GM19239 (cell line): ENCODE measurements around the gene ZNF821.
A peak's percentile ranks its signal among the peaks of the same experiment; 100 is the strongest.

Experiments
- DNase-seq: peaks from one replicate; pipeline ENCODE4 v3.0.0; 2011; ENCODE audit warnings: low spot score; ENCODE audit not compliant: insufficient read length
- FAIRE-seq: peaks from 2 replicates; lab custom pipeline; 2011; peaks lifted over from hg19 to GRCh38; lab: Jason Lieb, UNC

ZNF821 gene

GRCh38 chr16:71904239-71904638 is 20.3 kb upstream of the ZNF821 start:
- DNase-seq = no peak
- no peak for FAIRE-seq

- FAIRE-seq (no peak), DNase-seq (no peak)
Measured at GRCh38 chr16:71903608-71904007, 19.6 kb upstream of the ZNF821 start.

DNA sequence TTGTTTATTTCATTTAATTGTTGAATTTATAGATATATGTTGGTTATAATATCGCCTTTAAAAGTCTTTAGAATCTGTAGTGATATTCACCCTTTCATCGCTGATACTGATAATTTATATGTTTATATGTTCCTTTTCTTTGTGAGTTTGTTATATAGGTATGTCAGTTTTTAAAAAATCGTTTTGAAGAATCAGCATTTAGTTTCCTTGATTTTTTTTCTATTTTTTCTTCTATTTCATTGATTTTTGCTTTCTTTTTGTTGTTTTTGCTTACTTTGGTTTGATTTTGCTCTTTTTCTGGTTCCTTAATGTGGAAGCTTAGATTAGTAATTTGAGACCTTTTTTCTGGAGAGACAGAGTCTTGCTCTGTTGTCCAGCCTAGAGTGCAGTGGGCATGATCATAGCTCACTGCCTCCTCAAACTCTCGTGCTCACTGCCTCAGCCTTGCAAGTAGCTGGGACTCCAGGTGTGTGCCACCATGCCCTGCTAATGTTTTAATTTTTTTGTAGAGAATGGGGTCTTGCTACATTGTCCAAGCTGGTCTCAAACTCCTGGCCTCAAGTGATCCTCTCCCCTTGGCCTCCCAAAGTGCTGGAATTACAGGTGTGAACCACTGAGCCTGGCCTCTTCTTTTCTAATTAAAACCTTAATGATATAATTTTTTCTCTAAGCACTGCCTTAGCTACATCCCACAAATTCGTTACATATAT is 18.8 kb upstream of the ZNF821 start:
- no peak for FAIRE-seq

GRCh38 chr16:71899171-71899570 is 15.2 kb upstream of the ZNF821 start:
- no peak for FAIRE-seq
- no peak for DNase-seq

More for the DNA sequence above, 18.8 kb upstream of the ZNF821 start:
- DNase-seq = no peak

DNA sequence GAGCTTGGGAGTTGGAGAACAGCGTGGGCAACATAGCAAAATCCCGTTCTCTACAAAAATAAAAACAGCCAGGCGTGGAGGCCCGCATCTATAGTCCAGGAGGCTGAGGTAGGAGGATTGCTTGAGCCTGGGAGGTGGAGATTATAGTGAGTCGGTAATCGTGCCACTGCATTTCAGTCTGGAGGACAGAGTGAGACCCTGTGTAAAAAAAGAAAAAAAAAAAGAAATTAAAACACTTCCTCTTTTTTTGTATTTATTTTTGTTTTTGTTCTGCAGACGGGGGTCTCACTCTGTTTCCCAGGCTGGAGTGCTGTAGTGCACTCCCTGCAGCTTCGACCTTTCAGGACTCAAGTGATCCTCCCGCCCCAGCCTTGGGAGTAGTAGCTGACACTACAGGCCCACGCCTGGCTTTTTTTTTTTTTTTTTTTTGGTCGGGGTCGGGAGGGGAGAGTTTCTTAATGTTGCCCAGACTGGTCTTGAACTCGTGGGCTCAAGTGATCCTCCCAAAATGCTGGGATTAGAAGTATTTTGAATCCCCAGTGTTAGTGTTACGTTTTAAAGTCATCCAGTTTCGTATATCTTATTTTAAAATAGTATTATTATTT is 12.9 kb upstream of the ZNF821 start:
- DNase-seq (no peak), FAIRE-seq (no peak)

- DNase-seq = no peak
- peak; percentile 40 for FAIRE-seq
Measured at GRCh38 chr16:71895679-71896365, 11.8 kb upstream of the ZNF821 start.

DNA sequence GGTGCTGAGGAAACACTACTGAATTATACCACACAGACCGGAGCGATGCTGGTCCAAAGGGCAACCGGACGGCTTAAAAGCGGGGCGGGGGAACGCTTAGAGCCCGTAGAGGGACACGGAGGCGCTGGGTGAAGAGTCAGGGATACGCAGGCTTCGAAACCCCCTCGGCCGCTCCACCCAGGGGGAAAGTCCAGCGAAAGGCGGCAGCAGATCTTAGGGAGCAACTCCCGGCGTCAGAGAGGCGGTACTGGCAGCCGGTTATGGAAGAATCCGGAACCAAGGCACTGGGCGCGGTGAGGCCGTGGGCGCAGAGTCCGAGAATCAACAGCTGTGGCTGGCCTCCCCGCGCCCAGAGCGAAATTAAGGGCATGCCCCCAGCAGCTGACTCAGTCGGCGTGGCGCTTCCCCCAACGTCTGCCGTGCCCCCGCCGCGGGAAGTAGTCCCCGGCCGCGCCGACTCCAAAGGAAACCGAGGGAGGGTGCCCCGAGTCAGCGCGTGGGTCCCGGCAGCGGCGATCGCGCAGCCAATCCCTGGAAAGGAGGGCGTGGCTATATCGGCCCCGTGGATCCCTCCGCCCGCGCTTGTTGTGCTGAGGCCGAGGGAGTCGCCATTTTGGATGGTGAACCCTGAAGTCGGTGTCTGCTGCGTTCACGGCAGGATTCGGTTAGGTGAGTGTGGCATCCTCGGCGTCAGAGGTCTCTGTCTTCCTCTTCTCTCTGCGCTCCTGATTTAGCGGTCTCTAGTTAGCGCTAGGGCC is 11.1 kb upstream of the ZNF821 start, which contains the start of gene IST1:
Gene IST1 (plus strand): TSS at position 611 of the 758 bp plus-strand sequence. CDS start 20,110 bp downstream, outside the sequence.
- FAIRE-seq = peak; percentile 90
- DNase-seq = peak; percentile 91

DNA sequence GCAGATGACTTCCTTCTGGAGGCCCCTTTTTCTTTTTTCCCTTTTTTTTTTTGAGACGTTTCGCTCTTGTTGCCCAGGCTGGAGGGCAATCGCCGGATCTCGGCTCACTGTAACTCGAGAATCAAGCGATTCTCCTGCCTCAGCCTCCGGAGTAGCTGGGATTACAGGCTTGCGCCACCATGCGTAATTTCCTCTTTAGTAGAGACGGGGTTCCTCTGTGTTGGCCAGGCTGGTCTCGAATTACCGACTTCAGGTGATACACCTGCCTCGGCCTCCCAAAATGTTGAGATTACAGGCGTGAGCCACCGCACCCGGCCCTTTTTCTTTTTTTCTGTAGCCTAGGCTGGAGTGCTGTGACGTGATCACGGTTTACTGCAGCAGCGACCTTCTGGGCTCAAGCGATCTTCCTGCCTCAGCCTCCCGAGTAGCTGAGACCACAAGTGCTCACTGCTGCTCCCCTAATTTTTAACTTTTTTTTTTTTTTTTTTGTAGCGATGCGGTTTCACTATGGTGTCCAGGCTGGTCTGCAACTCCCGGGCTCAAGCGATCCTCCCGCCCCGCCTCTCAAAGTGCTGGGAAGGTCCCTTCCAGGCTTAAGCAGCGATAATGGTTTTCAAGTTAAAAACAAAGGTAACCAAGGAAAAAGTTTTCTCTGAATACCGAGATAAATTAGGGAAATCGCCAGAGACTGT is 10.4 kb upstream of the ZNF821 start:
- peak; percentile 14 for FAIRE-seq

DNA sequence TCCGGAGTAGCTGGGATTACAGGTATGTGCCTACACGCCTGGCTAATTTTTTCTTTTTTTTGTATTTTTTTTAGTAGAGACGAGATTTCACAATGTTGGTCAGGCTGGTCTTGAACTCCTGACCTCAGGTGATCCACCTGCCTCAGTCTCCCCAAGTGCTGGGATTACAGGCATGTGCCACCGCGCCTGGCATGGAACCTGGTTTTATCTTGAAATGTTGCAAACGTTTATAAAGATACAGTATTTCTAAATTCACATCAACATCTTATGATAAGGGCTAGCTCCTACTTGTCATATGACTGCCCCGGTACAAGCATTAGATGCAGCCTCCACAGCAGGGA is 9.9 kb upstream of the ZNF821 start:
- FAIRE-seq (no peak), DNase-seq (no peak)

More for the DNA sequence above, 10.4 kb upstream of the ZNF821 start:
- DNase-seq = no peak

DNA sequence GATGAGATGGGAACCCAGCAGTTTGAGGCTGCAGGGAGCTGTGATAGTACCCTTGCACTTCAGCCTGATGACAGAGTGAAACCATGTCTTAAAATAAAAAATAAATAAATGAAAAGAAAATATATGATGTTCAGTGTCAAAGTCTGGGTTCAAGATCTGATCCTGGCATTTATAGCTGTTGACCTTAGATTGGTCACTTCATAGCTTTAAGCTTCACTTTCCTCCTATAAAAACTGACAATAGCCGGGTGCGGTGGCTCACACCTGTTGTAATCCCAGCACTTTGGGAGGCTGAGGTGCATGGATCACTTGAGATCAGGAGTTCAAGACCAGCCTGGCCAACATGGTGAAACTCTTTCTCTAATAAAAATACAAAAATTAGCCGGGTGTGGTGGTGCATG is 5.2 kb upstream of the ZNF821 start:
- FAIRE-seq = no peak
- no peak for DNase-seq

GRCh38 chr16:71885261-71885650 is 1.3 kb upstream of the ZNF821 start:
- FAIRE-seq (no peak), DNase-seq (no peak)

DNA sequence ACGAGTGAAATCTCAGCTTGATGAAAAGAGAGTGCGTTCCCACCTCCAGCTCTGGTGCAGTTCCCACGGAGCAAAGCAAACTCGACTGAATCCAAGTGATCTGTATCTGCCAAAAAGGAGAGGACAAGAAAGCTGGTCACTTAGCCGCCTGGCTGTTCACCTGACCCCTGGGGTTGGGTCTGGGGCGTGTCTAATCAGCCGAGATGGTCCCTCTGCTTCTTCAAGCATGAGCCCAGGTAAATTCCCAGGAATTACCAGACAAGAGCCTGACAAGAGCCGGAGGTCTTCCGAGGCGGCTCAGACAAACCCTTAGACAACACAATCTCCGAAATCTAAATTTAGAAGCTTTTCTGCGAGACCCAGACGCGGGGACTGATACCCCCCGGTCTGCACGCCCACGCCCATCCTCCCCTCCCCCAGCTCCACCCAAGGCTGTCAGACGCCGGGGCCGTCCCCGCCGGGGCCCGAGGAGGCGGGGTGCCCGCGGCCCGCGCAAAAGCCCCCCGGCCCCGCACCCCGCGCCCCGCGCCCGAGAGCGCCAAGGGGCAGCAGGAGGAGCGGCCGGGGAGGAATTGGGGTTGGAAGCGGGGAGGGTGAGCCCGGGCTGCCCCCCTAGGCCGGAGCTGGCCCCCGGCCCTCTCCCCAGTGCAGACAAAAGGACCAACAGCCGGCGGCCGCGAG is 674 bp downstream of the ZNF821 start:
- FAIRE-seq = no peak

GRCh38 chr16:71882505-71883167 is 1.3 kb downstream of the ZNF821 start:
- FAIRE-seq = peak; percentile 91
- DNase-seq = peak; percentile 76

More for the DNA sequence above, 674 bp downstream of the ZNF821 start:
- DNase-seq = no peak

- FAIRE-seq (no peak), DNase-seq (no peak)
Measured at GRCh38 chr16:71880176-71880575, 3.8 kb downstream of the ZNF821 start.

DNA sequence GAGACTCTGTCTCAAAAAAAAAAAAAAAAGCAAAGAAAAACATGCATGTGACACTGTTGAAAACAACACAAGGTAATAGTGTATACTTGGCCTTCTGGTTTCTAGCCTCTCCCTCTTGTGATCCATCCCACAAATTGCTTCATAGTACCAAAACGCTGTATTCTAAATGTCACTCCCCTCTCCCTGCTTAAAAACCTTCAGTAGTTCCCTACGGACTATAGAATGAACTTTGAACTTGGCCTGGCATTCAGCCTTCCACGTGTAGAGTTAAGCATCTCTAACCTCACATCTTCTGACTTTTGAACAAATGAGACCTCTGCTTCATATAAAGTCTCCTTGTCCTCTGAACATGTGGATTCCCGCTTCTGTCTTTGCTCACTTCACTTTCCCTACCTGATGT is 5.1 kb downstream of the ZNF821 start:
- DNase-seq (no peak), FAIRE-seq (no peak)

DNA sequence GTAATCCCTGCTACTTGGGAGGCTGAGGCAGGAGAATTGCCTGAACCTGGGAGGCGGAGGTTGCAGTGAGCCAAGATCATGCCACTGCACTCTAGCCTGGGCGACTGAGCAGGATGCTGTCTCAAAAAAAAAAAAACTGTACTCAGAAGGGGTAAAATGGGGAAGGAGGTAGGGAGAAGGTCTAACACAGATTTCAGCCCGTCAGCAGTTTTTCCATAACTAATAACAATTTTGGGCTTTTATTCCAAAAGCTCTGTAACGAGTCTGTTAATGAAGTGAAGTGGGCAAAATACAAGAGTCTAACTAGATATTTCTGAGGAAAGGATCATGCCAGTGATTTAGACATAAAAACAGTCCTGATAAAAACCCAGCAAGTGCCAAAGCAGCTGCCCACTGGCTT is 10.8 kb downstream of the ZNF821 start:
- DNase-seq = no peak
- FAIRE-seq = no peak

DNA sequence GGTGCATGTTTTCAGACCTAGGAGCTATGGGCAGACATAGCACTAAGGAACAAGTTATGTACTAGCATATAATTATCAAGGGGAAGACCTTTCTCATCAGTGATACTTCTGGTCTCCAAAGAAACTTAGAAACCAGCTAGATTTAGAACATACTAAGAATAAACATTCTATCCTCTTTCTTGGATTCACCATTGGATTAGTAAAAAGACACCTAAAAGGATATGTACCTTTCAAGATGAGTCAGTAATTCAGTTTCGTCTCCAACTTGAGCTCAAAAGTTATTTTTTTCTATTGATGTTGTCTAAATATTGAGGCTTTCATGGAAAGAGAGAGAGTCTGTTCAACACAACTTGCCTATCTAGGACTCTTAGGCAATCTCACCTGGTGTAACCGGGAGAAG is 13.2 kb downstream of the ZNF821 start:
- no peak for FAIRE-seq

DNA sequence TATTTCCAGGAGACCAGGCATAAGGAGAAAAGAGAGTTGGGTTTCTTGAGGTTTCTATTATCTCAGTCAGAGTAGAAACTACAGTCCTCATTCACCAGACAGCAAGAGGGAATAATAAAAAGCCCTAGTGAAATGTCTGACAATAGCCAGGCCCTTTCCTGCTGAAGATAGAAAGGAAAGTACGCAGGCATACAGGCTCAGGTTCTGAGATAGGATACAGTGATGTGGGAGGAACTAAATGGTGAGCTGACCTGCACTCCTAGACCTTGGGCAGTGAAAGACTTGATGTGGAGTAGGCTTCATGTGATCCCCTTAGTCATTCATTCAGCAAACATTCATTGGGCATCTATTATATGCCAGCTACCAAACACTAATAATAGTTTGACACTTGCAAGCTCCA is 14.9 kb downstream of the ZNF821 start:
- DNase-seq (no peak), FAIRE-seq (no peak)

More for the DNA sequence above, 13.2 kb downstream of the ZNF821 start:
- DNase-seq = no peak

GRCh38 chr16:71867939-71868338 is 16.0 kb downstream of the ZNF821 start:
- FAIRE-seq (no peak), DNase-seq (no peak)
